GM12878 (cell line): ENCODE results near the gene CKB. TPM values are rescaled to one million over a fixed set of nuclear protein-coding genes. Genes with fewer than 3 reads are reported as not detected.

Source experiments
- ATAC-seq: fragments of 200-7000 bp; cut with Tn5 transposase; 3 replicates; pipeline ENCODE4 v1.9.1; 2020; ENCODE audit warnings: mild to moderate bottlenecking, moderate library complexity
- BruUV-seq: library from RNA; stranded (reverse); fragments of 400-500 nt; replicated peaks from 2 replicates; lab custom pipeline; 2021; lab: Mats Ljungman, UMichigan
- CTCF ChIA-PET: fragments of 300-600 bp; sonication (Branson Sonifier 250); formaldehyde crosslinking; extraction: SDS; loops from one replicate; lab custom pipeline; 2021; ENCODE audit warnings: inconsistent platforms; lab: Yijun Ruan, JAX
- POLR2A ChIA-PET: fragments of 350-600 bp; formaldehyde crosslinking; extraction: SDS; loops from one replicate; lab custom pipeline; 2021; ENCODE audit warnings: inconsistent platforms; lab: Charles Lee
- RAD21 ChIA-PET: fragments of 300-600 bp; sonication (Branson Sonifier 250); formaldehyde crosslinking; loops from one replicate; lab custom pipeline; 2023; ENCODE audit warnings: antibody characterized with exemption; ENCODE audit not compliant: unreplicated experiment; lab: Charles Lee
- SMC1A ChIA-PET: fragments of 300-600 bp; sonication (Branson Sonifier 250); formaldehyde crosslinking; loops from one replicate; lab custom pipeline; 2023; ENCODE audit not compliant: unreplicated experiment, uncharacterized antibody; lab: Charles Lee
- DNase-seq: peaks from one replicate; pipeline ENCODE4 v3.0.0-alpha.2; 2011; ENCODE audit warnings: low read depth, low spot score
- FAIRE-seq: peaks from 3 replicates; lab custom pipeline; 2011; peaks lifted over from hg19 to GRCh38; lab: Jason Lieb, UNC
- H2AFZ ChIP-seq: 2 replicates; pipeline ENCODE4 v1.6.0; 2011; ENCODE audit warnings: low read depth, low read length, control low read depth; ENCODE audit not compliant: control insufficient read depth
- H3K27ac ChIP-seq: 2 replicates; pipeline ENCODE4 v1.5.1; 2011; ENCODE audit warnings: control low read depth; ENCODE audit not compliant: control insufficient read depth, insufficient read depth
- H3K27me3 ChIP-seq, 2 experiments: replicated peaks in 1 of 2; 2 replicates each; pipeline versions ENCODE4 v1.6.0 to v1.6.1; 2011; ENCODE audit warnings: low read length in 1 of 2; ENCODE audit not compliant: control insufficient read depth in 2 of 2, insufficient read depth in 2 of 2
- H3K36me3 ChIP-seq, 2 experiments: 2 replicates each; pipeline ENCODE4 v1.5.1; 2011; ENCODE audit warnings: low read length in 1 of 2; ENCODE audit not compliant: control insufficient read depth in 2 of 2, insufficient read depth in 2 of 2
- H3K4me1 ChIP-seq: 2 replicates; pipeline ENCODE4 v1.6.1; 2011; ENCODE audit warnings: mild to moderate bottlenecking, low read length, moderate library complexity, mixed read lengths; ENCODE audit not compliant: control insufficient read depth, insufficient read depth
- H3K4me2 ChIP-seq: 2 replicates; pipeline ENCODE4 v1.6.0; 2011; ENCODE audit warnings: control low read depth; ENCODE audit not compliant: control insufficient read depth, insufficient read depth
- H3K4me3 ChIP-seq: fragments of 200-600 bp; sonication (generic); 2 replicates; pipeline ENCODE4 v1.5.1; 2016
- H3K79me2 ChIP-seq: 2 replicates; pipeline ENCODE4 v1.6.0; 2011; ENCODE audit warnings: low read length; ENCODE audit not compliant: control insufficient read depth, insufficient read depth
- H3K9ac ChIP-seq: 2 replicates; pipeline ENCODE4 v1.8.0; 2011; ENCODE audit warnings: low read length, control low read depth, mixed read lengths; ENCODE audit not compliant: control insufficient read depth, insufficient read depth
- H3K9me3 ChIP-seq: replicated peaks from 3 replicates; pipeline ENCODE4 v1.5.1; 2011; ENCODE audit warnings: mild to moderate bottlenecking, low read length; ENCODE audit not compliant: control insufficient read depth, insufficient read depth
- H4K20me1 ChIP-seq: 2 replicates; pipeline ENCODE4 v1.6.0; 2011; ENCODE audit not compliant: control insufficient read depth, insufficient read depth
- CREB1 ChIP-seq: IDR thresholded peaks from 2 replicates; pipeline ENCODE4 v1.6.1; 2012; ENCODE audit warnings: low read depth, mild to moderate bottlenecking, inconsistent platforms
- FOS ChIP-seq: IDR thresholded peaks from 3 replicates; pipeline ENCODE4 v1.6.1; 2011; ENCODE audit warnings: borderline replicate concordance; ENCODE audit not compliant: insufficient read length; ENCODE audit errors: extremely low read depth
- HCFC1 ChIP-seq: fragments of 150-350 bp; IDR thresholded peaks from 2 replicates; pipeline ENCODE4 v1.6.1; 2014; ENCODE audit warnings: low read length
- KDM1A ChIP-seq: fragments of 200-600 bp; sonication (generic); IDR thresholded peaks from 2 replicates; pipeline ENCODE4 v1.6.1; 2016; ENCODE audit warnings: borderline replicate concordance
- RCOR1 ChIP-seq: conservative IDR thresholded peaks from 2 replicates; pipeline ENCODE4 v1.6.1; 2012; ENCODE audit warnings: low read depth, low read length, improper control_type of control experiment
- SMAD1 ChIP-seq: fragments of 450-650 bp; IDR thresholded peaks from 2 replicates; pipeline ENCODE4 v1.6.1; 2018; ENCODE audit warnings: mild to moderate bottlenecking, low read depth; ENCODE audit not compliant: partially characterized antibody
- ZNF24 ChIP-seq: fragments of 450-650 bp; IDR thresholded peaks from 2 replicates; pipeline ENCODE4 v1.6.1; 2017; ENCODE audit warnings: antibody characterized with exemption, mild to moderate bottlenecking
- WGBS: methylation state at CpG from one replicate; pipeline ENCODE4 v1.1.6; 2016; ENCODE audit warnings: low lambda C conversion rate; ENCODE audit not compliant: insufficient replicate concordance, insufficient coverage; ENCODE audit errors: missing lambda C conversion rate; 5-methylcytosine and 5-hydroxymethylcytosine counted together
- in situ Hi-C: fragments of 300-500 bp; cut with MboI; formaldehyde crosslinking; loops from 9 replicates; pipeline ENCODE4 v1.14.3; 2018; ENCODE audit warnings: mixed read lengths
- intact Hi-C: fragments of 100-400 bp; cut with micrococcal nuclease; formaldehyde crosslinking; loops from one replicate; pipeline ENCODE4 v1.14.2; 2022; ENCODE audit not compliant: unreplicated experiment
- polyA plus RNA-seq, 11 experiments: library from polyadenylated mRNA; depleted of rRNA in 4 of 11; unstranded in 6 of 11; stranded (reverse) in 5 of 11; fragments of >200 nt; fragmentation: Nextera tagmentation in 4 of 11; fragmentation: Illumina TruSeq in 1 of 11; extraction: Ambion mirVana in 4 of 11; extraction: Trizol in 1 of 11; gene quantifications; 1 replicate in 1 of 11; 2 replicates in 10 of 11; pipeline versions ENCODE4 v1.2.1 to v1.2.3, GENCODE V29; 2011 to 2016; ENCODE audit warnings: inconsistent platforms in 2 of 11, missing spikeins in 2 of 11, low read depth in 1 of 11
- total RNA-seq, 4 experiments: library from RNA; depleted of rRNA in 3 of 4; stranded (reverse); fragments of >200 nt in 3 of 4; fragmentation: Illumina TruSeq in 1 of 4; extraction: Trizol in 1 of 4; gene quantifications; 2 replicates each; pipeline versions ENCODE4 v1.2.1 to v1.2.3, GENCODE V29; 2013 to 2021
- TF ChIP-seq, protein P1 (sequence below): IDR thresholded peaks from 2 replicates; pipeline ENCODE4 v1.6.1; 2012; ENCODE audit warnings: low read depth, low read length, improper control_type of control experiment

The CKB gene
- total and polyA plus RNA-seq, 10 of the 15 experiments (the other 5 are each of a cell fraction or from before 2014, with no cell fraction given): 0.40 to 6.1 (median 2.3) TPM

DNA sequence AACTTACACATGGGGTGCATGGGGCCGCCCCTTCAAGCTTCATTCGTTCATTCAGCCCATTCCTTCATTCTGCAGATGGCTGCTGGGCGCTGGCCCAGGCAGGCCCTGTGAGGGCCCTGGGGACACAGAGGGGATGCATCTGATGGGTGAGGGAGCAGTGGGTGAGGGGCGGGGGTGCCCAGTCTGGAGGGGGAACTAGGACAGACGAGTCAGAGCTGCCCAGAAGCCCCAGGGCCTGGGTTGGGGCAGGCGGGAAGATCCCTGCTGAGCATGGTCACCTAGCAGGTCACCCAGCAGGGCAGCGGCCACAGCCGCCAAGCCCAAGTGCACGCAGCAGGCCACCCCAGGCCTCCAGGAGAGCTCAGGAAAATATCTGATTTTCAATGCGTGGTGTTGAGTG, 20.5 kb upstream of the CKB start:
- no peak overlapping the region for H3K9ac ChIP-seq
- no peak for TF ChIP-seq HCFC1
- no peak for TF ChIP-seq CREB1
- no peak for TF ChIP-seq RCOR1

DNA sequence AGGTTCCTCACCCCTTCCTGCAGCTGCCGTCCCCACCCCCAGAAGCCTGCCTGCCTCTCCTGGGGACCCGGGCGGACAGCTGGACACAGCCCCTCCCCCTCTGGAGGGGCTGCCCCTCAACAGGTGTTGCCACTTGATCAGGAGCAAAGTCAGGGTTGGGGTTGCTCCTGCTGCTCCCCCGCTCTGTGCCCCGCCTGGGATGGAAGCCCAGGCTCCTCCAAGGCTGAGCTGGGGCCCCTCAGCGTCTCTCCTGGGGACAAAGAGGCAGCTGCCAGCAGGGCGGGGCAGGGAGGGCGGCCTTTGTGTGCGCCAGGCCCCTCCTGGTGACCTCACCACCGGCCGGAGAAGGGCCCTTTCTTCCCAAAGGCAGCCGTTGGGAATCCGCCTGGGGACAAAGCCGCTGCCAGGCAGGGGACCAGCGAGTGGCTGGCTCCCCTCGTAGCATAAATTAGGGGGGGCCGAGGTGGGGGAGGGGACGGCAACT, 20.0 kb upstream of the CKB start:
- Histone ChIP-seq H4K20me1 (no peaks in the 10 kb centered on the region), H3K9ac (no peak overlapping the region), H3K4me1 (no peaks in the 10 kb centered on the region), H3K4me2 (no peak overlapping the region), H2AFZ (no peak overlapping the region), H3K4me3 (no peak overlapping the region), H3K79me2 (no peaks in the 10 kb centered on the region), H3K27ac (no peak overlapping the region), H3K36me3 (no peaks in the 10 kb centered on the region), H3K27me3 (no peaks in the 10 kb centered on the region), H3K9me3 (no peaks in the 10 kb centered on the region)
- WGBS: 32% methylated on average over 18 of the region's 18 CpGs
- FAIRE-seq (no peak), ATAC-seq (no peak), DNase-seq (no peak)
- intact Hi-C loops (no loop called here), in situ Hi-C loops (no loop called here)
- ChIA-PET CTCF (interaction anchor here (2.8 kb wide), 1 partner anchor 24 kb away, joined by 16 read pairs; no protein-coding TSS in a partner anchor), POLR2A (no interaction called here), RAD21 (no interaction called here), SMC1A (interaction anchor here (1.9 kb wide), 1 partner anchor 22 kb away, joined by 5 read pairs; no protein-coding TSS in a partner anchor)
- no TSS peak for BruUV-seq
- TF ChIP-seq SMAD1: no peak
- no peak for TF ChIP-seq ZNF24
- TF ChIP-seq FOS: no peak
- TF ChIP-seq KDM1A: no peak
- TF ChIP-seq, protein P1, sequence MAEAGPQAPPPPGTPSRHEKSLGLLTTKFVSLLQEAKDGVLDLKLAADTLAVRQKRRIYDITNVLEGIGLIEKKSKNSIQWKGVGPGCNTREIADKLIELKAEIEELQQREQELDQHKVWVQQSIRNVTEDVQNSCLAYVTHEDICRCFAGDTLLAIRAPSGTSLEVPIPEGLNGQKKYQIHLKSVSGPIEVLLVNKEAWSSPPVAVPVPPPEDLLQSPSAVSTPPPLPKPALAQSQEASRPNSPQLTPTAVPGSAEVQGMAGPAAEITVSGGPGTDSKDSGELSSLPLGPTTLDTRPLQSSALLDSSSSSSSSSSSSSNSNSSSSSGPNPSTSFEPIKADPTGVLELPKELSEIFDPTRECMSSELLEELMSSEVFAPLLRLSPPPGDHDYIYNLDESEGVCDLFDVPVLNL: no peak

More for the DNA sequence above, 20.5 kb upstream of the CKB start:
- Histone ChIP-seq H2AFZ (no peak overlapping the region), H4K20me1 (no peaks in the 10 kb centered on the region), H3K27ac (no peak overlapping the region), H3K4me3 (no peak overlapping the region), H3K27me3 (no peaks in the 10 kb centered on the region), H3K4me1 (no peaks in the 10 kb centered on the region), H3K79me2 (no peaks in the 10 kb centered on the region), H3K9me3 (no peaks in the 10 kb centered on the region), H3K4me2 (no peak overlapping the region), H3K36me3 (no peaks in the 10 kb centered on the region)
- ChIA-PET POLR2A (interaction anchor here (1.3 kb wide), 1 partner anchor 23 kb away, joined by 4 read pairs; no protein-coding TSS in a partner anchor), CTCF (interaction anchor here (2.8 to 5.7 kb wide), 2 partner anchors 25 kb away, joined by 16 to 53 read pairs; no protein-coding TSS in a partner anchor), RAD21 (no interaction called here), SMC1A (interaction anchor here (1.9 kb wide), 1 partner anchor 22 kb away, joined by 5 read pairs; no protein-coding TSS in a partner anchor)
- 52% methylated on average over 10 of the region's 10 CpGs for WGBS
- FAIRE-seq (no peak), ATAC-seq (no peak), DNase-seq (no peak)
- BruUV-seq: no TSS peak
- in situ Hi-C loops: no loop called here
- intact Hi-C loops: no loop called here
